GM12878 (cell line): ENCODE measurements around the gene CTSK. TPM values are rescaled to one million over a fixed set of nuclear protein-coding genes. Genes with fewer than 3 reads are reported as not detected.

Experiments used
- ATAC-seq: fragments of 200-7000 bp; cut with Tn5 transposase; 3 replicates; pipeline ENCODE4 v1.9.1; 2020; ENCODE audit warnings: mild to moderate bottlenecking, moderate library complexity
- BruUV-seq: library from RNA; stranded (reverse); fragments of 400-500 nt; replicated peaks from 2 replicates; lab custom pipeline; 2021; lab: Mats Ljungman, UMichigan
- CTCF ChIA-PET: fragments of 300-600 bp; sonication (Branson Sonifier 250); formaldehyde crosslinking; extraction: SDS; loops from one replicate; lab custom pipeline; 2021; ENCODE audit warnings: inconsistent platforms; lab: Yijun Ruan, JAX
- POLR2A ChIA-PET: fragments of 350-600 bp; formaldehyde crosslinking; extraction: SDS; loops from one replicate; lab custom pipeline; 2021; ENCODE audit warnings: inconsistent platforms; lab: Charles Lee
- RAD21 ChIA-PET: fragments of 300-600 bp; sonication (Branson Sonifier 250); formaldehyde crosslinking; loops from one replicate; lab custom pipeline; 2023; ENCODE audit warnings: antibody characterized with exemption; ENCODE audit not compliant: unreplicated experiment; lab: Charles Lee
- SMC1A ChIA-PET: fragments of 300-600 bp; sonication (Branson Sonifier 250); formaldehyde crosslinking; loops from one replicate; lab custom pipeline; 2023; ENCODE audit not compliant: unreplicated experiment, uncharacterized antibody; lab: Charles Lee
- DNase-seq: peaks from one replicate; pipeline ENCODE4 v3.0.0-alpha.2; 2011; ENCODE audit warnings: low read depth, low spot score
- FAIRE-seq: peaks from 3 replicates; lab custom pipeline; 2011; peaks lifted over from hg19 to GRCh38; lab: Jason Lieb, UNC
- H2AFZ ChIP-seq: 2 replicates; pipeline ENCODE4 v1.6.0; 2011; ENCODE audit warnings: low read depth, low read length, control low read depth; ENCODE audit not compliant: control insufficient read depth
- H3K27ac ChIP-seq: 2 replicates; pipeline ENCODE4 v1.5.1; 2011; ENCODE audit warnings: control low read depth; ENCODE audit not compliant: control insufficient read depth, insufficient read depth
- H3K27me3 ChIP-seq, 2 experiments: replicated peaks in 1 of 2; 2 replicates each; pipeline versions ENCODE4 v1.6.0 to v1.6.1; 2011; ENCODE audit warnings: low read length in 1 of 2; ENCODE audit not compliant: control insufficient read depth in 2 of 2, insufficient read depth in 2 of 2
- H3K36me3 ChIP-seq, 2 experiments: 2 replicates each; pipeline ENCODE4 v1.5.1; 2011; ENCODE audit warnings: low read length in 1 of 2; ENCODE audit not compliant: control insufficient read depth in 2 of 2, insufficient read depth in 2 of 2
- H3K4me1 ChIP-seq: 2 replicates; pipeline ENCODE4 v1.6.1; 2011; ENCODE audit warnings: mild to moderate bottlenecking, low read length, moderate library complexity, mixed read lengths; ENCODE audit not compliant: control insufficient read depth, insufficient read depth
- H3K4me2 ChIP-seq: 2 replicates; pipeline ENCODE4 v1.6.0; 2011; ENCODE audit warnings: control low read depth; ENCODE audit not compliant: control insufficient read depth, insufficient read depth
- H3K4me3 ChIP-seq: fragments of 200-600 bp; sonication (generic); 2 replicates; pipeline ENCODE4 v1.5.1; 2016
- H3K79me2 ChIP-seq: 2 replicates; pipeline ENCODE4 v1.6.0; 2011; ENCODE audit warnings: low read length; ENCODE audit not compliant: control insufficient read depth, insufficient read depth
- H3K9ac ChIP-seq: 2 replicates; pipeline ENCODE4 v1.8.0; 2011; ENCODE audit warnings: low read length, control low read depth, mixed read lengths; ENCODE audit not compliant: control insufficient read depth, insufficient read depth
- H3K9me3 ChIP-seq: replicated peaks from 3 replicates; pipeline ENCODE4 v1.5.1; 2011; ENCODE audit warnings: mild to moderate bottlenecking, low read length; ENCODE audit not compliant: control insufficient read depth, insufficient read depth
- H4K20me1 ChIP-seq: 2 replicates; pipeline ENCODE4 v1.6.0; 2011; ENCODE audit not compliant: control insufficient read depth, insufficient read depth
- BACH1 ChIP-seq: fragments of 450-650 bp; IDR thresholded peaks from 2 replicates; pipeline ENCODE4 v1.6.1; 2017; ENCODE audit warnings: mild to moderate bottlenecking, borderline replicate concordance
- CHD1 ChIP-seq: IDR thresholded peaks from 2 replicates; pipeline ENCODE4 v1.6.1; 2012; ENCODE audit warnings: low read depth, low read length, improper control_type of control experiment
- MYB ChIP-seq: fragments of 150-350 bp; IDR thresholded peaks from 2 replicates; pipeline ENCODE4 v1.6.1; 2014; ENCODE audit warnings: mild to moderate bottlenecking, low read depth, low read length, borderline replicate concordance
- MYC ChIP-seq: IDR thresholded peaks from 2 replicates; pipeline ENCODE4 v1.6.1; 2011; ENCODE audit warnings: mild to moderate bottlenecking, low read length, moderate library complexity, inconsistent platforms; ENCODE audit not compliant: insufficient read depth, insufficient replicate concordance, insufficient read length, severe bottlenecking
- SMAD5 ChIP-seq: IDR thresholded peaks from 2 replicates; pipeline ENCODE4 v1.6.1; 2016; ENCODE audit warnings: antibody characterized with exemption, low read depth
- TBL1XR1 ChIP-seq: IDR thresholded peaks from 2 replicates; pipeline ENCODE4 v1.6.1; 2012; ENCODE audit warnings: low read depth, low read length, improper control_type of control experiment
- WGBS: methylation state at CpG from one replicate; pipeline ENCODE4 v1.1.6; 2016; ENCODE audit warnings: low lambda C conversion rate; ENCODE audit not compliant: insufficient replicate concordance, insufficient coverage; ENCODE audit errors: missing lambda C conversion rate; 5-methylcytosine and 5-hydroxymethylcytosine counted together
- in situ Hi-C: fragments of 300-500 bp; cut with MboI; formaldehyde crosslinking; loops from 9 replicates; pipeline ENCODE4 v1.14.3; 2018; ENCODE audit warnings: mixed read lengths
- intact Hi-C: fragments of 100-400 bp; cut with micrococcal nuclease; formaldehyde crosslinking; loops from one replicate; pipeline ENCODE4 v1.14.2; 2022; ENCODE audit not compliant: unreplicated experiment
- polyA plus RNA-seq, 11 experiments: library from polyadenylated mRNA; depleted of rRNA in 4 of 11; unstranded in 6 of 11; stranded (reverse) in 5 of 11; fragments of >200 nt; fragmentation: Nextera tagmentation in 4 of 11; fragmentation: Illumina TruSeq in 1 of 11; extraction: Ambion mirVana in 4 of 11; extraction: Trizol in 1 of 11; gene quantifications; 1 replicate in 1 of 11; 2 replicates in 10 of 11; pipeline versions ENCODE4 v1.2.1 to v1.2.3, GENCODE V29; 2011 to 2016; ENCODE audit warnings: inconsistent platforms in 2 of 11, missing spikeins in 2 of 11, low read depth in 1 of 11
- total RNA-seq, 4 experiments: library from RNA; depleted of rRNA in 3 of 4; stranded (reverse); fragments of >200 nt in 3 of 4; fragmentation: Illumina TruSeq in 1 of 4; extraction: Trizol in 1 of 4; gene quantifications; 2 replicates each; pipeline versions ENCODE4 v1.2.1 to v1.2.3, GENCODE V29; 2013 to 2021
- TF ChIP-seq, protein P1 (sequence below), 3 experiments: IDR thresholded peaks in 2 of 3; conservative IDR thresholded peaks in 1 of 3; 2 replicates each; pipeline ENCODE4 v1.5.1; 2011; ENCODE audit warnings: low read depth in 3 of 3, low read length in 3 of 3, mild to moderate bottlenecking in 3 of 3, control low read depth in 2 of 3, moderate library complexity in 2 of 3, inconsistent platforms in 1 of 3, mixed read lengths in 1 of 3; ENCODE audit not compliant: control insufficient read depth in 2 of 3, insufficient read depth in 1 of 3; ENCODE audit errors: extremely low read depth in 1 of 3

The CTSK gene
- total and polyA plus RNA-seq, 10 of the 15 experiments (the other 5 are each of a cell fraction or from before 2014, with no cell fraction given) = 0.40 to 3.1 (median 0.83) TPM

DNA sequence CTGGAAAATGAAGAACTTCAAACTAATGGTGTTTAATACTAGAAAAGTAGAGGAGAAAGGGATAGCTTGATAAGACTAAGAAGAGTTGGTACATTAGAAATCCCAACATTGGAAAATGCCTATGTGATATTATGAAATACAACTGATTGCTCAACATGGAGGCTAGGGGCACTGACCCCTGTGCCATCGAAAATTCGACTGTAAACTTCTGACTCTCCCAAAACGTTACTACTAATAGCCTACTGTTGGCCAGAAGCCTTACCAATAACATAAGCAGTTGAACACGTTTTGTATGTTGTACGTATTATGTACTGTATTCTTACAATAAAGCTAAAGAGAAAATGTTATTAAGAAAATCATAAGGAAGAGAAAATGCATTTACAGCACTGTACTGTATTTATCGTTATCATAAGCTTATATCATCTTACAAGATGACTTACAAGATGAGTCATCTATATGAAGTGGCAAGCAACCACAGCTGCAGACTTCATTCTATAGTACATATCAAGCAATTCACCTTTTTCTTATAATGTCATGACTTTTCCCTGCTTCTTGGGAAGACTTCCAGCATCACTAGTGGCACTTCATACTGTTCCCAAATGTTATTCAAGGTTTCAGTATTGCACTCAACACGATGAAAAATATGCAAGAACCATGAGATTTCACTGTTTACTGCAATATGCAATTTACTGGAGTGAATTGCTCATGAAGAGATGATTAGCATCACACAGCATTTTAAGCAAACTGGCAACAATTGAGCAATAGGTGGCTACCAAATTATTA lies 12.9 kb upstream of the CTSK start:
- no peak overlapping the region for H2AFZ ChIP-seq
- ChIA-PET SMC1A (interaction anchor here (1.7 kb wide), 1 partner anchor 9 kb away, joined by 8 read pairs; no protein-coding TSS in a partner anchor), POLR2A (interaction anchor here (0.5 to 0.9 kb wide), 4 partner anchors 57 to 453 kb away, joined by 3 to 6 read pairs (median 4); no protein-coding TSS in a partner anchor), RAD21 (interaction anchor here (1.1 kb wide), 1 partner anchor 101 kb away, joined by 3 read pairs; no protein-coding TSS in a partner anchor), CTCF (interaction anchor here (0.8 to 2.1 kb wide), 2 partner anchors 204 to 261 kb away, joined by 3 to 8 read pairs; no protein-coding TSS in a partner anchor)
- no peaks in the 10 kb centered on the region for H3K79me2 ChIP-seq
- in situ Hi-C loops (no loop called here), intact Hi-C loops (no loop called here)
- H3K4me1 ChIP-seq = peaks cover 4% of the 10 kb centered on the region; the same call in 1 of the 2 replicates
- DNase-seq (no peak), ATAC-seq (no peak), FAIRE-seq (peak; percentile 44)
- no peaks in the 10 kb centered on the region for H4K20me1 ChIP-seq
- H3K27me3 ChIP-seq = no peaks in the 10 kb centered on the region
- 75% methylated on average over 7 of the region's 7 CpGs for WGBS
- no peak overlapping the region for H3K27ac ChIP-seq
- peaks cover 3 to 15% of the 10 kb centered on the region in 2 experiments for H3K36me3 ChIP-seq
- no peak overlapping the region for H3K4me3 ChIP-seq
- BruUV-seq = no TSS peak
- no peak overlapping the region for H3K4me2 ChIP-seq
- TF ChIP-seq TBL1XR1 = no peak
- TF ChIP-seq SMAD5 = no peak
- no peak for TF ChIP-seq CHD1
- TF ChIP-seq BACH1 = no peak
- TF ChIP-seq MYC = no peak
- TF ChIP-seq MYB = no peak
- TF ChIP-seq, protein P1, sequence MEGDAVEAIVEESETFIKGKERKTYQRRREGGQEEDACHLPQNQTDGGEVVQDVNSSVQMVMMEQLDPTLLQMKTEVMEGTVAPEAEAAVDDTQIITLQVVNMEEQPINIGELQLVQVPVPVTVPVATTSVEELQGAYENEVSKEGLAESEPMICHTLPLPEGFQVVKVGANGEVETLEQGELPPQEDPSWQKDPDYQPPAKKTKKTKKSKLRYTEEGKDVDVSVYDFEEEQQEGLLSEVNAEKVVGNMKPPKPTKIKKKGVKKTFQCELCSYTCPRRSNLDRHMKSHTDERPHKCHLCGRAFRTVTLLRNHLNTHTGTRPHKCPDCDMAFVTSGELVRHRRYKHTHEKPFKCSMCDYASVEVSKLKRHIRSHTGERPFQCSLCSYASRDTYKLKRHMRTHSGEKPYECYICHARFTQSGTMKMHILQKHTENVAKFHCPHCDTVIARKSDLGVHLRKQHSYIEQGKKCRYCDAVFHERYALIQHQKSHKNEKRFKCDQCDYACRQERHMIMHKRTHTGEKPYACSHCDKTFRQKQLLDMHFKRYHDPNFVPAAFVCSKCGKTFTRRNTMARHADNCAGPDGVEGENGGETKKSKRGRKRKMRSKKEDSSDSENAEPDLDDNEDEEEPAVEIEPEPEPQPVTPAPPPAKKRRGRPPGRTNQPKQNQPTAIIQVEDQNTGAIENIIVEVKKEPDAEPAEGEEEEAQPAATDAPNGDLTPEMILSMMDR (IDR thresholded peaks at IDR 0.05 in 2 of 3, conservative IDR thresholded peaks at IDR 0.05 in 1 of 3; ENCODE audit: control insufficient read depth in 2 of 3, extremely low read depth in 1 of 3, insufficient read depth in 1 of 3, low read depth in 3 of 3, low read length in 3 of 3) = no peak
- no peak overlapping the region for H3K9ac ChIP-seq
- no peaks in the 10 kb centered on the region for H3K9me3 ChIP-seq
